ENCODE results near the gene TMIE.

Gene TMIE

GRCh38 chr3:46669191-46669999 lies 31.8 kb upstream of the TMIE start:
- DNase-seq, result no peak

- no peak for DNase-seq
Observed at GRCh38 chr3:46670000-46670890, 30.9 kb upstream of the TMIE start.

GRCh38 chr3:46670891-46671427 lies 30.2 kb upstream of the TMIE start:
- DNase-seq, result no peak

- DNase-seq, result no peak
Observed at GRCh38 chr3:46671541-46672348, 29.4 kb upstream of the TMIE start.

- no peak for DNase-seq
Observed at GRCh38 chr3:46672349-46672695, 28.9 kb upstream of the TMIE start.

GRCh38 chr3:46673151-46674030 lies 27.8 kb upstream of the TMIE start:
- no peak for DNase-seq

- DNase-seq, result no peak
Observed at GRCh38 chr3:46674031-46674845, 27.0 kb upstream of the TMIE start.

GRCh38 chr3:46675426-46675825 lies 25.8 kb upstream of the TMIE start:
- DNase-seq, result no peak

- no peak for DNase-seq
Observed at GRCh38 chr3:46675843-46676567, 25.2 kb upstream of the TMIE start.

GRCh38 chr3:46676601-46677410 lies 24.4 kb upstream of the TMIE start:
- no peak for DNase-seq

- DNase-seq, result no peak
Observed at GRCh38 chr3:46677411-46677726, 23.8 kb upstream of the TMIE start.

- DNase-seq, result no peak
Observed at GRCh38 chr3:46678280-46678679, 22.9 kb upstream of the TMIE start.

- no peak for DNase-seq
Observed at GRCh38 chr3:46679681-46680080, 21.5 kb upstream of the TMIE start.

GRCh38 chr3:46680298-46680826 lies 20.8 kb upstream of the TMIE start:
- DNase-seq, result no peak

GRCh38 chr3:46681387-46681786 lies 19.8 kb upstream of the TMIE start:
- no peak for DNase-seq

- no peak for DNase-seq
Observed at GRCh38 chr3:46681856-46682540, 19.2 kb upstream of the TMIE start.

GRCh38 chr3:46682974-46683373 lies 18.2 kb upstream of the TMIE start:
- DNase-seq, result no peak

- no peak for DNase-seq
Observed at GRCh38 chr3:46684891-46685290, 16.3 kb upstream of the TMIE start.

- DNase-seq, result no peak
Observed at GRCh38 chr3:46685446-46685845, 15.7 kb upstream of the TMIE start.
